Vagina (tissue), 2 donors: ENCODE results near the gene PRUNE1.

ENCODE experiments used
- CTCF ChIP-seq, 3 experiments: fragments of 450-650 bp in 2 of 3; fragments of 200-600 bp in 1 of 3; sonication (generic) in 1 of 3; IDR thresholded peaks; one replicate each; pipeline ENCODE4 v1.5.1; 2017 to 2019; ENCODE audit warnings: antibody characterized with exemption in 3 of 3, mild to moderate bottlenecking in 2 of 3, moderate library complexity in 2 of 3
- POLR2A ChIP-seq, 2 donors: fragments of 450-650 bp; IDR thresholded peaks; one replicate each; pipeline ENCODE4 v1.6.1; 2017; ENCODE audit warnings: antibody characterized with exemption in 2 of 2, mild to moderate bottlenecking in 2 of 2, moderate library complexity in 2 of 2
- POLR2AphosphoS5 ChIP-seq, 2 donors: sonication (generic); formaldehyde crosslinking; IDR thresholded peaks; one replicate each; pipeline ENCODE4 v1.9.0; 2017; ENCODE audit warnings: antibody characterized with exemption in 2 of 2, mild to moderate bottlenecking in 2 of 2, low read depth in 1 of 2; ENCODE audit not compliant: insufficient read depth in 1 of 2

- TF ChIP-seq CTCF (IDR thresholded peaks at IDR 0.05) (no peak), POLR2A (IDR thresholded peaks at IDR 0.05) (no peak), POLR2AphosphoS5 (IDR thresholded peaks at IDR 0.05; ENCODE audit: insufficient read depth in 1 of 2, low read depth in 1 of 2) (no peak)
Observed at GRCh38 chr1:150997126-150997872, 10.9 kb upstream of the PRUNE1 start.
